ENCODE data around the gene ATP9B.

- TF ChIP-seq POLR2A (IDR thresholded peaks at IDR 0.05) (no peak), CTCF (IDR thresholded peaks at IDR 0.05) (no peak), EP300 (IDR thresholded peaks at IDR 0.05) (no peak)
Observed at GRCh38 chr18:79384151-79384807, 315.1 kb downstream of the ATP9B start.

All from ovary (tissue), 3 donors.